Kidney epithelial cell (primary cell): ENCODE data around the gene LGALS3BP. TPM values are rescaled to one million over a fixed set of nuclear protein-coding genes. Genes with fewer than 3 reads are reported as not detected.

Experiments
- DNase-seq: peaks from one replicate; pipeline ENCODE4 v3.0.0-alpha.2; 2010; ENCODE audit warnings: low read depth
- H3K27me3 ChIP-seq: 2 replicates; pipeline ENCODE4 v1.6.0; 2011; ENCODE audit warnings: low read length; ENCODE audit not compliant: control insufficient read depth, insufficient read depth
- H3K36me3 ChIP-seq: 2 replicates; pipeline ENCODE4 v1.5.1; 2011; ENCODE audit warnings: low read length; ENCODE audit not compliant: control insufficient read depth, insufficient read depth
- H3K4me3 ChIP-seq: 2 replicates; pipeline ENCODE4 v1.5.1; 2011; ENCODE audit warnings: low read depth, mild to moderate bottlenecking, control low read depth, low read length
- total RNA-seq: library from RNA; depleted of rRNA; stranded (reverse); fragments of >200 nt; gene quantifications from 2 replicates; pipeline ENCODE4 v1.2.3, GENCODE V29; 2015
- TF ChIP-seq, protein P1 (sequence below): IDR thresholded peaks from 2 replicates; pipeline ENCODE4 v1.5.1; 2011; ENCODE audit warnings: mild to moderate bottlenecking, moderate library complexity, low read length, control low read depth, inconsistent platforms; ENCODE audit not compliant: insufficient read depth, poor library complexity, severe bottlenecking

LGALS3BP gene
- total RNA-seq, 1 donor from 2014 or later, result 283 TPM

- TF ChIP-seq, protein P1, sequence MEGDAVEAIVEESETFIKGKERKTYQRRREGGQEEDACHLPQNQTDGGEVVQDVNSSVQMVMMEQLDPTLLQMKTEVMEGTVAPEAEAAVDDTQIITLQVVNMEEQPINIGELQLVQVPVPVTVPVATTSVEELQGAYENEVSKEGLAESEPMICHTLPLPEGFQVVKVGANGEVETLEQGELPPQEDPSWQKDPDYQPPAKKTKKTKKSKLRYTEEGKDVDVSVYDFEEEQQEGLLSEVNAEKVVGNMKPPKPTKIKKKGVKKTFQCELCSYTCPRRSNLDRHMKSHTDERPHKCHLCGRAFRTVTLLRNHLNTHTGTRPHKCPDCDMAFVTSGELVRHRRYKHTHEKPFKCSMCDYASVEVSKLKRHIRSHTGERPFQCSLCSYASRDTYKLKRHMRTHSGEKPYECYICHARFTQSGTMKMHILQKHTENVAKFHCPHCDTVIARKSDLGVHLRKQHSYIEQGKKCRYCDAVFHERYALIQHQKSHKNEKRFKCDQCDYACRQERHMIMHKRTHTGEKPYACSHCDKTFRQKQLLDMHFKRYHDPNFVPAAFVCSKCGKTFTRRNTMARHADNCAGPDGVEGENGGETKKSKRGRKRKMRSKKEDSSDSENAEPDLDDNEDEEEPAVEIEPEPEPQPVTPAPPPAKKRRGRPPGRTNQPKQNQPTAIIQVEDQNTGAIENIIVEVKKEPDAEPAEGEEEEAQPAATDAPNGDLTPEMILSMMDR, result no peak
- Histone ChIP-seq H3K36me3 (no peaks in the 10 kb centered on the region), H3K27me3 (no peaks in the 10 kb centered on the region), H3K4me3 (no peak overlapping the region)
- no peak for DNase-seq
Observed at GRCh38 chr17:78929908-78930775, 49.6 kb downstream of the LGALS3BP start.

- DNase-seq, result no peak
- Histone ChIP-seq H3K4me3 (peak overlapping the region; percentile 48), H3K36me3 (no peaks in the 10 kb centered on the region), H3K27me3 (no peaks in the 10 kb centered on the region)
- TF ChIP-seq, protein P1, result no peak
Observed at GRCh38 chr17:78925662-78926555, 53.8 kb downstream of the LGALS3BP start.

GRCh38 chr17:78925234-78925633 lies 54.5 kb downstream of the LGALS3BP start, which contains the start of gene TIMP2:
Gene TIMP2, minus strand, starts transcription at chr17:78925387. Its CDS starts 299 bp downstream, at chr17:78925088.
- Histone ChIP-seq H3K4me3 (peak within 1 kb of the TSS; percentile 51), H3K27me3 (no peaks in the 10 kb centered on the region), H3K36me3 (no peaks in the 10 kb centered on the region)
- TF ChIP-seq, protein P1, result peak; percentile 18
- no peak for DNase-seq

DNA sequence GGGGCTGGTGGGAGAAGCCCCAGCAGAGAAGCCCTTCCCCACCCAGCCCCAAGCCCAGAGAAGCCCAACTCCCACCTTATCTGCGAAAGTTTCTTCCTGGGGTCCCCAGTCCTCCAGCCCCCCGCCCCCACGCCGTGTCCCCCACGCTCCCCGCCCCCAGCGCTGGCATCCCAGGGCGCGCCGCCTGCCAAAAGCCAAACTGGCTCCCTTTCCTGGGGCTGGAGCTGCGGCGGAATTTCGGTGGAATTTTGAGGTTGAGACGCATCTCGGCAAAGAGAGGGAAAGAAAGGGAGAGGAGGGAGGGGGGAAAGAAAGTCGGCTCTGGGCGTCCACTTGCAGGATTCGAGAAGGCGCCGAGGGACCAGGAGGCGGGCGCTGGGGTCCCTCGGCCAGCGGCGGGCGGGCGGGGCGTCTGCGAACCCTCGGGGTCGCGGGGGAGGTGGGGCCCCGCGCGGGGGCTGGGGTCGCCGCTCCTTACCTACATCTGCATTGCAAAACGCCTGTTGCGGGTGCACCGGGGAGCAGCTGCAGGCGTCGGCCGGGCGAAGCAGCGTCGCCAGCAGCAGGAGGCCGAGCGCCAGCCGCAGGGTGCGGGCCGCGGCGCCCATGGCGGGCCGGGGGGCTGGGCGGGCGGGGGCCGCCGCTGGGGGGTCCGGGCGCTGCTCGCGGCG lies 55.1 kb downstream of the LGALS3BP start:
- no peak for DNase-seq
- Histone ChIP-seq H3K4me3 (peak overlapping the region; percentile 51), H3K36me3 (no peaks in the 10 kb centered on the region), H3K27me3 (no peaks in the 10 kb centered on the region)
- TF ChIP-seq, protein P1, result no peak

DNA sequence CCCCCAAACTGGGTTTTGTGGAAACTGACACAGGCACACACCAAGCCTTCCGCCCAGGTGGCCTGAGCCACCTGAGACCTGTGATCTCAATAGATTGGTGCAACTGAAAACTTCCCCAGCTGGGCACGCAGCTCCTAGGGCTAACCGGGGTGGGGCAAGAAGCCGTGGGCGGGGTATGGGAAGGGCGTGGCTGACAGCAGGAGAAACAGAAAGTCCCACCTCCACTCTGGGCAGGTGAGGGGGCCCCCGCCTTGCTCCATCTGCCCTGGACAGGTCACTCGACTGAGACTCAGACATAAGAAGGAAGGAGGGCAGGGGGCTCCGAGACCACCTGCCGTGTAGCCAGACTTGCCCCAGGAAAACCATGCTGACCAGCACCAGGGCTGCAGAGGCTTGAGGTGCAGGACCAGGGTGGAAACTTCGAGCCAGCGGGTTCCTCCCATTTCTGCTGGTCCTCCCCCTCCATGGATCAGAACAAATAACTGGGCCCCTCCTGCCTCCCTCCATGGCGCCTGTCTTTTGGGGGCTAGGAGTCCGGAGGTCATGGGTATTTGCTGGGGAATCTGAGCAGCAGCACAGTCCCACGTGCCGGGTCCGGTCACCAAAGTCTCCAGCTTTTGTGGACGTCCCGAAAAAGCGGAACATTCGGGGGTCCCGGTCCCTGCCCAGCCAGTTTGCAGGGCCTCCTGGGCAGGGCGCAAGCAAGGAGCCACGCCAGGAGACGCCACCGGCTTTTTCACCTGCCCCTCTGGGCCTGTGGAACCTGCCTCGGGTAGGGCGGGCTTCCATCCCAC lies 55.9 kb downstream of the LGALS3BP start:
- Histone ChIP-seq H3K27me3 (no peaks in the 10 kb centered on the region), H3K4me3 (peak overlapping the region; percentile 51), H3K36me3 (no peaks in the 10 kb centered on the region)
- DNase-seq, result no peak
- TF ChIP-seq, protein P1, result no peak
